Measurements from ENCODE around the gene AGBL1. TPM values are rescaled to one million over a fixed set of nuclear protein-coding genes. Genes with fewer than 3 reads are reported as not detected.

Gene AGBL1
- total RNA-seq, 6 experiments from 2014 or later, result not detected

- H3K27me3 ChIP-seq, result no peaks in the 10 kb centered on the region
- H3K9me3 ChIP-seq, result no peaks in the 10 kb centered on the region
- ATAC-seq (no peak), DNase-seq (no peak)
- intact Hi-C loops (cut with DNase I), result no loop called here
- H3K4me1 ChIP-seq, result no peaks in the 10 kb centered on the region
- H3K36me3 ChIP-seq, result no peaks in the 10 kb centered on the region
- H3K4me3 ChIP-seq, result no peak overlapping the region
- WGBS (ENCODE audit: insufficient coverage, low coverage, low lambda C conversion rate, missing lambda C conversion rate), result 50% methylated on average over 7 of the region's 8 CpGs
- H3K27ac ChIP-seq, result no peak overlapping the region
- TF ChIP-seq CTCF (IDR thresholded peaks at IDR 0.05) (no peak), POLR2A (IDR thresholded peaks at IDR 0.05) (no peak)
These were observed 775.9 kb downstream of the AGBL1 start for GRCh38 chr15:86855307-86856291.

GRCh38 chr15:86857701-86858100 lies 778.0 kb downstream of the AGBL1 start:
- Histone ChIP-seq H3K4me3 (no peak overlapping the region), H3K27ac (no peak overlapping the region), H3K9me3 (no peaks in the 10 kb centered on the region), H3K4me1 (no peaks in the 10 kb centered on the region), H3K36me3 (no peaks in the 10 kb centered on the region), H3K27me3 (no peaks in the 10 kb centered on the region)
- DNase-seq, result no peak
- WGBS (ENCODE audit: insufficient coverage, low coverage, low lambda C conversion rate, missing lambda C conversion rate), result 51% methylated on average over 4 of the region's 4 CpGs
- TF ChIP-seq CTCF (IDR thresholded peaks at IDR 0.05) (no peak), POLR2A (IDR thresholded peaks at IDR 0.05) (no peak)
- no peak for ATAC-seq
- intact Hi-C loops (cut with DNase I), result no loop called here

DNA sequence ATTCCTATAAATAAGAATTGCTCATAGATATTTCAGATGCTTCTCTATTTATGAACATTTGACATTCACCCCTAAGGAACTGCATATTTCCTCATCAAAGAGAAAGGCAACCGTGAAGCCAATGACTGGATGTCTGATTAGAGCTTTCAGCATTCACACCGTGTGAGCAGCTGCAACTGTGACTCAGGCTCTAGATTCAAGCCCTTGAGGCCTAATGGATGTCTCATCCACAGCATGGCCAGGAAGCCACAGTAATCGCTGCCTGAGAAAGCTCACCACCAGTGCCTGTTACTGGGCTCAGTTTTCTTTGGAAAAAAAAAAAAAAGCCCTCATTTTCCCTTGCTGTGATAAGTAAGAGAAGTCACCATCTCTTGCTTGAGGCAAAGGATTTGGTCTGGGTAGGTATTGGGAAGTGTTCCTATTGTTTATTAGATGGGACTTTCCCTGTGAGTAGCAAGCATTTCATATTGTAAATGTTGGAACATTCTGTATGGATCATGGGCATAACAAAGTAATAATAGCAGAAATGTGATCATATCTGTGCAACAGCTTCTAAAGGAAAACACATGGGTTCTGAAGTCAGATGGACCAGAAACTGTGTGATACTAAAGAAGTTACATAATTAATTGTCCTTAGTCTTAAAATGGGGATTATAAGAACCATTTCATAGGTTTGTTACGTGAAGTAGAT lies 783.7 kb downstream of the AGBL1 start:
- no peak for DNase-seq
- TF ChIP-seq CTCF (IDR thresholded peaks at IDR 0.05), result no peak
- no peak for TF ChIP-seq POLR2A (IDR thresholded peaks at IDR 0.05)
- Histone ChIP-seq H3K4me3 (no peak overlapping the region), H3K4me1 (no peaks in the 10 kb centered on the region), H3K9me3 (no peaks in the 10 kb centered on the region), H3K27me3 (no peaks in the 10 kb centered on the region), H3K36me3 (no peaks in the 10 kb centered on the region), H3K27ac (no peak overlapping the region)
- intact Hi-C loops (cut with DNase I), result no loop called here
- WGBS (ENCODE audit: insufficient coverage, low coverage, low lambda C conversion rate, missing lambda C conversion rate), result 46% methylated on average over 4 of the region's 4 CpGs
- ATAC-seq, result no peak

DNA sequence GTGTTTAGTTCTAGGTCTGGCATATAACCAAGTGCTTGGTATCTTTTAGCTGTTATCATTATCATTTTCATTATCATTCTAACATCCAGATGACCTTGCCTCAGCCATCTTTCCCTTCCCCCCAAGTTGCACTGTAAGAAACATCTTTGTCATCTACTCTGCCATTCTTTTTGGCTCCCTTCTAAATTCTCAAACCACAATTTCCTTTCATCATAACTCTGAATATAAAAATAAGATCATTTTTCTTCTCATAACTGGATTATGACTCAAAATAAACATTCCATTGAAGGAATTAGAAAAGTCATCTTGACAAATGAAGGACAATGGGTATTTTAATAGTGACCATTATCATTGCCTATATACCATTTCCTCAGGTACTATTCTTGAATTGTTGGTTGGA lies 786.2 kb downstream of the AGBL1 start:
- Histone ChIP-seq H3K9me3 (no peaks in the 10 kb centered on the region), H3K27ac (no peak overlapping the region), H3K27me3 (no peaks in the 10 kb centered on the region), H3K36me3 (no peaks in the 10 kb centered on the region), H3K4me1 (no peaks in the 10 kb centered on the region), H3K4me3 (no peak overlapping the region)
- TF ChIP-seq POLR2A (IDR thresholded peaks at IDR 0.05) (no peak), CTCF (IDR thresholded peaks at IDR 0.05) (no peak)
- DNase-seq, result no peak
- ATAC-seq, result no peak
- intact Hi-C loops (cut with DNase I), result no loop called here

All from right lobe of liver (tissue), 6 donors.